GM18907 (cell line): Measurements from ENCODE around the gene MAPK8IP3.

Experiments
- ATAC-seq: cut with Tn5 transposase; IDR thresholded peaks from one replicate; pipeline ENCODE4 v1.9.1; 2021; ENCODE audit warnings: mild to moderate bottlenecking, moderate library complexity; ENCODE audit not compliant: unreplicated experiment

The MAPK8IP3 gene

GRCh38 chr16:1758923-1759322, 52.9 kb downstream of the MAPK8IP3 start:
- ATAC-seq, result no peak

- no peak for ATAC-seq
These were observed 53.5 kb downstream of the MAPK8IP3 start for GRCh38 chr16:1759511-1759910.

GRCh38 chr16:1760911-1761310, 54.9 kb downstream of the MAPK8IP3 start:
- ATAC-seq, result no peak

- ATAC-seq, result no peak
These were observed 55.8 kb downstream of the MAPK8IP3 start for GRCh38 chr16:1761751-1762150.

GRCh38 chr16:1762196-1762878, 56.3 kb downstream of the MAPK8IP3 start:
- ATAC-seq, result no peak

- ATAC-seq, result no peak
These were observed 57.0 kb downstream of the MAPK8IP3 start for GRCh38 chr16:1762879-1763520.

GRCh38 chr16:1763521-1764511, 57.8 kb downstream of the MAPK8IP3 start:
- no peak for ATAC-seq

- ATAC-seq, result no peak
These were observed 59.0 kb downstream of the MAPK8IP3 start for GRCh38 chr16:1764971-1765370.

- no peak for ATAC-seq
These were observed 59.8 kb downstream of the MAPK8IP3 start for GRCh38 chr16:1765826-1766225.

GRCh38 chr16:1766231-1766630, 60.2 kb downstream of the MAPK8IP3 start:
- no peak for ATAC-seq

- ATAC-seq, result no peak
These were observed 60.7 kb downstream of the MAPK8IP3 start for GRCh38 chr16:1766701-1767100.

- no peak for ATAC-seq
These were observed 61.4 kb downstream of the MAPK8IP3 start for GRCh38 chr16:1767116-1767994.

- ATAC-seq, result no peak
These were observed 62.2 kb downstream of the MAPK8IP3 start for GRCh38 chr16:1768061-1768766.

- no peak for ATAC-seq
These were observed 62.9 kb downstream of the MAPK8IP3 start for GRCh38 chr16:1768767-1769401.

GRCh38 chr16:1769402-1770300, 63.7 kb downstream of the MAPK8IP3 start:
- ATAC-seq, result no peak

- ATAC-seq, result no peak
These were observed 64.6 kb downstream of the MAPK8IP3 start for GRCh38 chr16:1770328-1771187.

- no peak for ATAC-seq
These were observed 65.3 kb downstream of the MAPK8IP3 start, which contains the start of gene NME3 for GRCh38 chr16:1771188-1771863. Gene NME3 (minus strand): TSS chr16:1771543. CDS start chr16:1771534, 9 bp downstream.
